BE2C (cell line): ENCODE results near the gene MIB2.
"Not testable (repeated sequence)": the region's sequence is repeated elsewhere in the genome, so short reads cannot be mapped to it uniquely, and the experiment has no call there.

Experiments used
- DNase-seq: peaks from one replicate; pipeline ENCODE4 v3.0.0-alpha.2; 2020
- H3K27me3 ChIP-seq: fragments of 250-450 bp; sonication (Bioruptor Pico); 2 replicates; pipeline ENCODE4 v1.5.1; 2020; ENCODE audit warnings: mild to moderate bottlenecking
- H3K36me3 ChIP-seq: fragments of 250-450 bp; sonication (Bioruptor Pico); 2 replicates; pipeline ENCODE4 v1.5.1; 2020; ENCODE audit warnings: mild to moderate bottlenecking
- H3K4me1 ChIP-seq: fragments of 250-450 bp; sonication (Bioruptor Pico); 2 replicates; pipeline ENCODE4 v1.5.1; 2020
- H3K4me3 ChIP-seq: 2 replicates; pipeline ENCODE4 v1.5.1; 2011; ENCODE audit warnings: low read depth, low read length
- H3K9me3 ChIP-seq: fragments of 250-450 bp; sonication (Bioruptor Pico); 2 replicates; pipeline ENCODE4 v1.5.1; 2020
- TF ChIP-seq, protein P1 (sequence below): IDR thresholded peaks from 2 replicates; pipeline ENCODE4 v1.5.1; 2012; ENCODE audit warnings: mild to moderate bottlenecking, low read depth, low read length

Gene MIB2

DNA sequence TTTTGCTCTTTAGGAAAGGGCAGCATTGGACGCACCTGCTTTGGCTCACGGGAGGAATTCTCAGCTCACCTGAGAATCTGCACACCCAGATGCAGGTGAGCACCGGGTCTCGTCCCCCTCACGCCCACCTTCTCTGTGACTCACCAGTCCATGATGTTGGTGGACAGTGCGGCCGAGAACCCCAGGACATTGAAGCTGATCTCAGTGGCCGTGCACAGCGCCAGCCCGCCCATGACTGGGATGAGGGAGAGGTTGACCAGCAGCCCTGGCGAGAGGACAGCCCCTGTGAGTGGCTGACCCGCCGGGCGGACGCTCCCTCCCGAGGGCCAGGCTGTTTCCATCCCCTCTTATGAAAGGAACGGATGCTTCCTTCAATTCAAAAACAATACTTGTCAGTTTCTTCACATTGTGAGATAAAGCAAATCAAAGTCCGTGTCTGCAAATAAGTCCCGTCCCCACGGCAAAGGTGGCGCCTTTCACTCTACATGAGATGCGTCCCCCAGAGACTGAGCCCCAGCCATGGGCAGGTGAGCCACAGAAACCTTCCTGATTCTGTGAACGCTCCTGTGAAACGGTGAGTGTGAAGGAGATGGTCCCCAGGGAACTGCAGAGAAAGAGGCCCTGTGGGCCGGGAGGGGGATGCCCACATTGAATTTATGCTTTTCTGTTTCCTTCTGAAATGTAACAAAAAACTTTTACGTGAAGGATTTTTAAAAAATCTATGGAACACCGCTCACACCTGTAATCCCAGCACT is 56.2 kb downstream of the MIB2 start:
- no peak for DNase-seq
- no peaks in the 10 kb centered on the region for H3K27me3 ChIP-seq
- TF ChIP-seq, protein P1, sequence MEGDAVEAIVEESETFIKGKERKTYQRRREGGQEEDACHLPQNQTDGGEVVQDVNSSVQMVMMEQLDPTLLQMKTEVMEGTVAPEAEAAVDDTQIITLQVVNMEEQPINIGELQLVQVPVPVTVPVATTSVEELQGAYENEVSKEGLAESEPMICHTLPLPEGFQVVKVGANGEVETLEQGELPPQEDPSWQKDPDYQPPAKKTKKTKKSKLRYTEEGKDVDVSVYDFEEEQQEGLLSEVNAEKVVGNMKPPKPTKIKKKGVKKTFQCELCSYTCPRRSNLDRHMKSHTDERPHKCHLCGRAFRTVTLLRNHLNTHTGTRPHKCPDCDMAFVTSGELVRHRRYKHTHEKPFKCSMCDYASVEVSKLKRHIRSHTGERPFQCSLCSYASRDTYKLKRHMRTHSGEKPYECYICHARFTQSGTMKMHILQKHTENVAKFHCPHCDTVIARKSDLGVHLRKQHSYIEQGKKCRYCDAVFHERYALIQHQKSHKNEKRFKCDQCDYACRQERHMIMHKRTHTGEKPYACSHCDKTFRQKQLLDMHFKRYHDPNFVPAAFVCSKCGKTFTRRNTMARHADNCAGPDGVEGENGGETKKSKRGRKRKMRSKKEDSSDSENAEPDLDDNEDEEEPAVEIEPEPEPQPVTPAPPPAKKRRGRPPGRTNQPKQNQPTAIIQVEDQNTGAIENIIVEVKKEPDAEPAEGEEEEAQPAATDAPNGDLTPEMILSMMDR = no peak
- no peaks in the 10 kb centered on the region for H3K4me1 ChIP-seq
- no peak overlapping the region for H3K4me3 ChIP-seq
- peaks cover 33% of the 10 kb centered on the region for H3K36me3 ChIP-seq
- no peaks in the 10 kb centered on the region for H3K9me3 ChIP-seq

- Histone ChIP-seq H3K36me3 (peaks cover 31% of the 10 kb centered on the region), H3K27me3 (no peaks in the 10 kb centered on the region)
- TF ChIP-seq, protein P1 = no peak
Observed at GRCh38 chr1:1672181-1672965, 57.1 kb downstream of the MIB2 start.

GRCh38 chr1:1674806-1675205 is 59.5 kb downstream of the MIB2 start:
- peaks cover 25% of the 10 kb centered on the region for H3K36me3 ChIP-seq

More at GRCh38 chr1:1672181-1672965, 57.1 kb downstream of the MIB2 start:
- H3K4me3 ChIP-seq = no peak overlapping the region
- no peak for DNase-seq
- no peaks in the 10 kb centered on the region for H3K4me1 ChIP-seq
- no peaks in the 10 kb centered on the region for H3K9me3 ChIP-seq

GRCh38 chr1:1675218-1675617 is 59.9 kb downstream of the MIB2 start:
- not testable (repeated sequence) for DNase-seq, H3K27me3 ChIP-seq, H3K4me1 ChIP-seq, H3K9me3 ChIP-seq, H3K4me3 ChIP-seq
- H3K36me3 ChIP-seq = peaks cover 24% of the 10 kb centered on the region

More at GRCh38 chr1:1674806-1675205, 59.5 kb downstream of the MIB2 start:
- DNase-seq, H3K4me3 ChIP-seq, H3K9me3 ChIP-seq, H3K27me3 ChIP-seq, H3K4me1 ChIP-seq: not testable (repeated sequence)

DNA sequence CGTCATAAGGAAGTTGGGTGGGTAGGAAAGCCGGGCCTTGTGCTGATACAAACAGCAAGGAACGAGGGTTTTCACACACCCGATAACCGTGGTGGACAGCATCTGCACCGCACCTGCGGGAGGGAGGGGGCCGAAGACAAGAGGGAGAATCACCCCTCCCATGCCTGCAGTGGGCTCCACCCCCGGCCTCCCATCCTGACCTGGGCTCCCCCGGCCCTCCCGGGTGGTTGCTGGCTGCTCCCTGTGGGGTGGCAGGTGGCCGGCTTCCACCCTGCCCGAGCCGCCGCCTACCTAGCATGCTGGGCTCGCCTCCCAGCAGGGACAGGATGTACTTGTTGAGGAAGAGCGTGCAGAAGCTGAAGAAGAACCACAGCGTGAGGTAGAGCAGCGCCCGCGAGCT is 60.8 kb downstream of the MIB2 start:
- not testable (repeated sequence) for H3K9me3 ChIP-seq, H3K27me3 ChIP-seq, H3K4me1 ChIP-seq, DNase-seq, H3K4me3 ChIP-seq
- H3K36me3 ChIP-seq = peaks cover 18% of the 10 kb centered on the region

DNA sequence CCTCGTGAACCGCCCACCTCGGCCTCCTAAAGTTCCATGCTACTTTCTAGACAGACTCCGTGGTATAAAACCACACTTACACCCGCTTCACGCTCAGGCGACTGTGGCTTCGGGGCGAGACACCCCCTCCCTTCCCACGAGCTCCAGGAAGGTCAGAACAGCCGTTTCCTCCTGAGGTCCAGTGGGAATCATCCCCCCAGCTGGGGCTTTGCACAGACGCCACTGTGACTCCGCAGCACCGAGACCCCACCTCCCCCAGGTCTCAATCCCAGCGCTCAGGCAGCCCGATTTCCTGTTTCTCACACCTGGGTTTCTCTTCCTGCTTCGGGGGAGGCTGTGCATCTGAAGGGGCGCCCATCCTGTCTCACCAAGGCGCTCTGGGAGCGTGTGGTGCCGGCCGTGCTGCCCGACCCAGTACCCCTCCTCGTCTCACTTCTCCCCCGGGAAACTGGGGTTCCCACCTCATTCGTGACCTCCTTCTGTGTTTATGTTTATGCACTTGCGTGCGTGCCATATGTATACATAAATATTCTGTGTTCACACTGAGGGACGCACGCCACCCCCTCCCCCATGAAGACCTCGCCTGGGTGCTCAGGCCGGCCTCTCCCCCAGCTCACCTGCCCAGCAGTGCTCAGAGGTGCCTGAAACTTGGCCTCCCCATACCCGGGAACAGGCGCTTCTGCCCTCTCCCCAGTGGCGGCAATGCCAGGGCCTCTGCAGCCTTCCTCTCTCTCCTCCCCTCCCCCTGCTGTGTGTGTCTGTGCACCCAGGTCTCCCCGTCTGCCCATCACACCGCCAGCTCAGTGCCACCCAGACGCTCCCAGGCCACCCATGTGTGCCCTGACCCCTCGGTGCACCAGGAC is 62.6 kb downstream of the MIB2 start:
- Histone ChIP-seq H3K4me1 (no peaks in the 10 kb centered on the region), H3K27me3 (no peaks in the 10 kb centered on the region), H3K9me3 (no peaks in the 10 kb centered on the region), H3K36me3 (no peaks in the 10 kb centered on the region; the same call in 1 of the 2 replicates), H3K4me3 (no peak overlapping the region)
- TF ChIP-seq, protein P1 = no peak
- DNase-seq = peak; percentile 9

DNA sequence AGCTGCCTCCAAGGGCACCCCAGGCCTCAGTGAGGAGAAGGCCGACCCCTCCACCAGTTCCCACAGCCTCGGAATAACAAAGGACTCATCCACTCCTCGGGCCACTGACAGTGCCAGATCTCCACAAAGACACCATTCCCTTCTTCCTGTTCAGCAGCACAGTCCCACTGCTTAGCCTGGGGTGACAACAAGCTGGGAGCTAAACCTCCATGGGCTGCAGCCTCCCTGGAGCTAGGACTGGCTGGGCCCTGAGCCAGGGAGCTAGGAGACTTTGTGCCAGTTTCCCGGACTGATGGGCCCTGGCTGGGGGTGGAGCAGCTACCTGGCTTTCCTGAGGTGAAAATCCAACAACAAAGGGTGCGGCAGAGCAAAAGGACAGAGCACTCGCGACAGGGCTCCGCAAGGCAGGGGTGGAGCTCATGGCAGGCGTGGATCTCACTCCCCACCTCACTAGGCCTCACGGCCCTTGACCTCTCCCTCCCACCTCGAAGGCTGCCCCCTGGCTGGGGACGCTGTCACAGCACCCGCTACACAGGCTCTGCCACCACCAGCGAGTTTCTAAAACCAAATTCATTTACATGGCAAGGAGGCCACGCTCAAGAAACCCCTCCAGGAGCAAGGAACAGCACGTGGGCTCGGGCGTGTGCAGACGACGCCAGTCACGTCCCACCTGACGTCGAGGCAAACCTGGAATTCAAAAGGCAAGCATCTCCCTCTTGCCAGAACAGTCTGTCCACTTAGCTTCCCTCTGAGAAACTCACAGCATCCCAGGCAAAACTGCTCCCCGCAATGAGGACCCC is 63.5 kb downstream of the MIB2 start:
- Histone ChIP-seq H3K36me3 (peaks cover 1% of the 10 kb centered on the region; the same call in 1 of the 2 replicates), H3K4me3 (no peak overlapping the region), H3K4me1 (no peaks in the 10 kb centered on the region), H3K9me3 (no peaks in the 10 kb centered on the region), H3K27me3 (no peaks in the 10 kb centered on the region)
- peak; percentile 37 for DNase-seq
- TF ChIP-seq, protein P1 = peak; percentile 46
